OCI-M2 (cell line): ENCODE measurements around the gene GRIN2D.

Experiments
- DNase-seq: peaks from one replicate; lab custom pipeline; 2025; ENCODE audit not compliant: unreplicated experiment; lab: John Stamatoyannopoulos, UW

GRIN2D gene

GRCh38 chr19:48441360-48442050 is 48.0 kb downstream of the GRIN2D start:
- no peak for DNase-seq

- no peak for DNase-seq
Observed at GRCh38 chr19:48442116-48443035, 48.9 kb downstream of the GRIN2D start.

- no peak for DNase-seq
Observed at GRCh38 chr19:48443256-48443655, 49.8 kb downstream of the GRIN2D start.
